Natural killer cell (primary cell): Measurements from ENCODE around the gene SYT2. TPM values are rescaled to one million over a fixed set of nuclear protein-coding genes. Genes with fewer than 3 reads are reported as not detected.
A peak's percentile ranks its signal among the peaks of the same experiment; 100 is the strongest.
"Not testable (repeated sequence)": the region's sequence is repeated elsewhere in the genome, so short reads cannot be mapped to it uniquely, and the experiment has no call there.

Experiments
- ATAC-seq, 3 donors: fragments of 150-1000 bp in 2 of 3; fragments of 200-7000 bp in 1 of 3; cut with Tn5 transposase; 1 replicate in 1 of 3; 2 replicates in 2 of 3; pipeline ENCODE4 v1.10.0; 2021; ENCODE audit warnings: mild to moderate bottlenecking in 2 of 3, moderate library complexity in 2 of 3
- DNase-seq, 2 donors: peaks; one replicate each; pipeline versions ENCODE4 v3.0.0 to v3.0.0-alpha.2; 2013 to 2021; ENCODE audit warnings: mixed read lengths in 1 of 2
- H3K27ac ChIP-seq: one replicate; pipeline ENCODE4 v1.5.1; 2013; ENCODE audit warnings: mild to moderate bottlenecking, low read length
- H3K27me3 ChIP-seq: one replicate; pipeline ENCODE4 v1.6.1; 2013; ENCODE audit warnings: low read length; ENCODE audit not compliant: control insufficient read depth, insufficient read depth
- H3K36me3 ChIP-seq: one replicate; pipeline ENCODE4 v1.6.1; 2013; ENCODE audit warnings: low read length; ENCODE audit not compliant: control insufficient read depth, insufficient read depth
- H3K4me1 ChIP-seq: one replicate; pipeline ENCODE4 v1.6.1; 2013; ENCODE audit warnings: low read length; ENCODE audit not compliant: control insufficient read depth, insufficient read depth
- H3K4me3 ChIP-seq: one replicate; pipeline ENCODE4 v1.5.1; 2013; ENCODE audit warnings: low read length
- H3K9me3 ChIP-seq: one replicate; pipeline ENCODE4 v1.6.1; 2013; ENCODE audit warnings: low read length; ENCODE audit not compliant: control insufficient read depth, insufficient read depth
- H3K27ac Mint-ChIP-seq, 2 donors: one replicate each; pipeline ENCODE4 v1.8.0; 2022; ENCODE audit warnings: mild to moderate bottlenecking in 2 of 2, mixed read lengths in 2 of 2, moderate library complexity in 1 of 2
- H3K27me3 Mint-ChIP-seq, 2 donors: one replicate each; pipeline ENCODE4 v1.8.0; 2022; ENCODE audit warnings: low read depth in 2 of 2, mixed read lengths in 2 of 2
- H3K36me3 Mint-ChIP-seq: one replicate; pipeline ENCODE4 v1.8.0; 2022; ENCODE audit warnings: mixed read lengths
- H3K4me1 Mint-ChIP-seq, 2 donors: one replicate each; pipeline ENCODE4 v1.8.0; 2022; ENCODE audit warnings: mixed read lengths in 2 of 2
- H3K4me3 Mint-ChIP-seq: one replicate; pipeline ENCODE4 v1.8.0; 2022; ENCODE audit warnings: mild to moderate bottlenecking, moderate library complexity, mixed read lengths
- H3K9me3 Mint-ChIP-seq, 2 donors: one replicate each; pipeline ENCODE4 v1.8.0; 2022; ENCODE audit warnings: mixed read lengths in 2 of 2
- CTCF ChIP-seq: fragments of 200-600 bp; IDR thresholded peaks from one replicate; pipeline ENCODE4 v1.8.0; 2022; ENCODE audit warnings: antibody characterized with exemption
- WGBS: methylation state at CpG from one replicate; pipeline ENCODE4 v1.1.7; 2013; ENCODE audit warnings: missing lambda C conversion rate; ENCODE audit not compliant: insufficient coverage; 5-methylcytosine and 5-hydroxymethylcytosine counted together
- intact Hi-C: fragments of 100-400 bp; cut with micrococcal nuclease; formaldehyde crosslinking; loops from one replicate; pipeline ENCODE4 v1.14.2; 2022
- total RNA-seq, 4 donors: library from RNA; stranded (reverse); fragments of 120-200 nt in 1 of 4; gene quantifications; one replicate each; pipeline versions ENCODE4 v1.2.3 to v1.2.4, GENCODE V29; 2013 to 2022

Gene SYT2
- total RNA-seq, 3 donors from 2014 or later (not counting 1 experiment from before 2014, with no cell fraction given): not detected

DNA sequence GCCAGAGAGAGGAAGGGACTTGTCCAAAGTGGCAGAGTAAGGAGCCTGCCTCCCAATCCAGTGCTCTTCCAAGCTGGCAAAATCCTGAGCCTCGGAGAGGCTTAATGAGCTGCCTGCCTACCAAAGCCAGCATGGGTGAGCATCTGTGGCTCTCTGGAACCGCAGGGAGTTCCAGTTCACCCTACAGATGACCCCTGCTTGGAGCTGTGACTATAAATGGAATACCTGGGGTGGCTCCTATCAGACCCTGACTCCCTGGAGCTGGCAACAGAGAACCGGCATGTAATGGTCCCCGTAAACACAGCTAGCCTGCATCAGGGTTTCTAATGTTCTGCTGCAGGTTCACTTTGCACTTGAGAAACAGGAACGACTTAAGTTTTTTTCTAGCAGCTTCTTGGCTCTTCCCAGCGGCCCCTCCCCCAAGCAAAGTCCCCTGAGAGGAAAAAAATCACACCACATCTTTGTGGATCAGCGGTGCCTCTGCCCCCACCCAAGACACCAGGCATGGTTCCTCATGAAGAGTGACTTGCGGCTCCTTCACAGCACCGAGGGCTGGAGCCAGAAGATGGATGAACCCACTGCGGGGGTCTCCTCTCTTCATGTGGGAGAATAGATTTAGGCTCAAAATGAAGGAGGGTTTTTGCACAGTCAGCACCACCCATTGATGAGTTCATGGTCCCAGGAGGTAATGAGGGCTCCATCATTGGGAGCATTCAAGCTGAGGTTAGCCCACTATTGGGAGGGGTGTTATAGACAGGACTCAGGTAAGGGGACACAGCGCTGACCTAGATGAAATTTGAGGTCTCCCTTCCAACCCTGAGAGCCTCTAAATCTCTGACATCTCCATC, 79.0 kb downstream of the SYT2 start:
- intact Hi-C loops: no loop called here
- Histone ChIP-seq H3K4me3 (no peak overlapping the region), H3K9me3 (no peaks in the 10 kb centered on the region), H3K36me3 (no peaks in the 10 kb centered on the region), H3K27me3 (peaks cover 6% of the 10 kb centered on the region), H3K27ac (no peak overlapping the region), H3K4me1 (peaks cover 57% of the 10 kb centered on the region)
- H3K36me3 Mint-ChIP-seq: no peaks in the 10 kb centered on the region
- TF ChIP-seq CTCF: no peak
- no peaks in the 10 kb centered on the region for H3K9me3 Mint-ChIP-seq
- H3K4me1 Mint-ChIP-seq: peaks cover 45 to 54% of the 10 kb centered on the region in 2 donors
- ATAC-seq: no peak
- H3K27ac Mint-ChIP-seq: no peak overlapping the region
- H3K27me3 Mint-ChIP-seq: peaks cover 19 to 33% of the 10 kb centered on the region in 2 donors
- 73% methylated on average over 11 of the region's 11 CpGs for WGBS
- no peak for DNase-seq
- no peak overlapping the region for H3K4me3 Mint-ChIP-seq

DNA sequence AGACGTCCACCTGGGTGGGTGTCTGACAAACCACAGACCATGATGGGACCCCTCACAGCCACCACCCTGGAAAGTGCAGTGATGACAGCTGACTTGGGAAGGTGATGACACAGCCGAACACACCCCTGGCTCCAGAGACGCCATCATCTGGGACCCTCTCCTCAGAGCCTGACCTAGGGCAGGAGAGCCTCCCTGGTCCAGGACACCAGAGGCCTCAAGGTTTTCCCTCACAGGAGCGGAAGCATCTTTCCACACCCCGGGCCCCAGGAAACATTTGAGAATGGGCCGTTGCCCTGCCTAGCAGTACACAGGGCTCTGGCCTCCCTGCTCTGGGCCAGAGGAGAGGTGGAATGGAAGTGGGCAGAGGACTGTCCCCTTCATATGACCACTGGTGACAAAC, 79.7 kb downstream of the SYT2 start:
- H3K27ac ChIP-seq: no peak overlapping the region
- peaks cover 45 to 54% of the 10 kb centered on the region in 2 donors for H3K4me1 Mint-ChIP-seq
- no peak overlapping the region for H3K4me3 ChIP-seq
- DNase-seq (no peak), ATAC-seq (no peak)
- no peaks in the 10 kb centered on the region for H3K36me3 ChIP-seq
- WGBS: 86% methylated on average over 6 of the region's 6 CpGs
- TF ChIP-seq CTCF: no peak
- no peak overlapping the region for H3K27ac Mint-ChIP-seq
- no peaks in the 10 kb centered on the region for H3K9me3 Mint-ChIP-seq
- peaks cover 64% of the 10 kb centered on the region for H3K4me1 ChIP-seq
- peaks cover 5% of the 10 kb centered on the region for H3K27me3 ChIP-seq
- H3K27me3 Mint-ChIP-seq: peaks cover 19 to 33% of the 10 kb centered on the region in 2 donors
- H3K4me3 Mint-ChIP-seq: no peak overlapping the region
- intact Hi-C loops: no loop called here
- no peaks in the 10 kb centered on the region for H3K9me3 ChIP-seq
- no peaks in the 10 kb centered on the region for H3K36me3 Mint-ChIP-seq

GRCh38 chr1:202630096-202630495, 80.2 kb downstream of the SYT2 start:
- H3K9me3 Mint-ChIP-seq, DNase-seq, ATAC-seq, H3K4me3 ChIP-seq, H3K27ac ChIP-seq, intact Hi-C loops, H3K9me3 ChIP-seq, H3K4me3 Mint-ChIP-seq, H3K27me3 ChIP-seq, H3K36me3 ChIP-seq, H3K27ac Mint-ChIP-seq, H3K36me3 Mint-ChIP-seq: not testable (repeated sequence)
- H3K4me1 ChIP-seq: peaks cover 68% of the 10 kb centered on the region
- H3K27me3 Mint-ChIP-seq: peaks cover 19 to 33% of the 10 kb centered on the region in 2 donors
- peaks cover 45 to 54% of the 10 kb centered on the region in 2 donors for H3K4me1 Mint-ChIP-seq
- 86% methylated on average over 4 of the region's 6 CpGs for WGBS

DNA sequence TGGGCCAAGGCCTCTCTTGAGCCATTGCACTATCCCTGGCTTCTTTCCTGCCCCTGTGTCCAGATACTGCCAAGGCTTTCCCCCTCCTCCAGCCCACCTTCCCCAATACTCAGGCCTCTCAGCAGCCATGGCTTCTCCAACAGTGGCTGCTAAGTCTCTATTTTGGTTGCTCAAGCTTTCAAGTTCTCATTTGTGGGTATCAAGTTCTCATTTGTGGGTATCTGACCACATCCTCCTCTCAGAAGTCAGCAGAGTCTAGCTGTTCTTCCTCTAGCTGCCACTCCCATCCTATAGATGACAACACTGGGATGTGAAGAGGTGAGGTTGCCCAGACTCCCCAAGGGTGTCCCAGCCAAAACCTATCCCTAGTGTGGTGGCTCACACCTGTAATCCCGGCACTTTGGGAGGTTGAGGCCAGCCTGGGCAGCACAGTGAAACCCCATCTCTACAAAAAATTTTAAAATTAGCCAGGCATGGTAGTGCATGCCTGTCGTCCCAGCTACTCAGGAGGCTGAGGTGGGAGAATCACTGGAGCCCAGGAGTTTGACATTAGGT, 80.9 kb downstream of the SYT2 start:
- H3K36me3 ChIP-seq, H3K27me3 ChIP-seq, H3K4me3 ChIP-seq, H3K9me3 Mint-ChIP-seq, H3K27ac ChIP-seq, H3K9me3 ChIP-seq, H3K36me3 Mint-ChIP-seq, intact Hi-C loops: not testable (repeated sequence)
- H3K4me3 Mint-ChIP-seq: peak overlapping the region; percentile 69
- peak; percentile 79 to 88 (median 87) for ATAC-seq
- H3K4me1 Mint-ChIP-seq: peaks cover 45 to 54% of the 10 kb centered on the region in 2 donors
- peak in 1 of 2 donors; percentile 76 for DNase-seq
- H3K27me3 Mint-ChIP-seq: peaks cover 12 to 30% of the 10 kb centered on the region in 2 donors
- peak overlapping the region; percentile 47 to 71 for H3K27ac Mint-ChIP-seq
- 11% methylated on average over 1 of the region's 2 CpGs for WGBS
- peaks cover 74% of the 10 kb centered on the region for H3K4me1 ChIP-seq
